ENCODE measurements around the gene PIAS1.

PIAS1 gene

GRCh38 chr15:68018797-68019444 is 35.2 kb upstream of the PIAS1 start:
- TF ChIP-seq ZBTB7A (IDR thresholded peaks at IDR 0.05; ENCODE audit: low read depth) (no peak), EGR1 (IDR thresholded peaks at IDR 0.05) (no peak), TEAD4 (IDR thresholded peaks at IDR 0.05) (no peak), YY1 (IDR thresholded peaks at IDR 0.05; ENCODE audit: low read depth) (no peak), TCF12 (IDR thresholded peaks at IDR 0.05; ENCODE audit: low read depth) (no peak)

GRCh38 chr15:68019814-68020525 is 34.1 kb upstream of the PIAS1 start:
- TF ChIP-seq YY1 (IDR thresholded peaks at IDR 0.05; ENCODE audit: low read depth) (no peak), EP300 (IDR thresholded peaks at IDR 0.05; ENCODE audit: borderline replicate concordance) (no peak), NFIC (IDR thresholded peaks at IDR 0.05) (no peak), USF1 (IDR thresholded peaks at IDR 0.05) (no peak), REST (IDR thresholded peaks at IDR 0.05; ENCODE audit: low read depth) (no peak)

GRCh38 chr15:68020685-68021084 is 33.4 kb upstream of the PIAS1 start:
- TF ChIP-seq TAF1 (IDR thresholded peaks at IDR 0.05; ENCODE audit: low read depth) (no peak), USF1 (IDR thresholded peaks at IDR 0.05) (no peak), CREB1 (IDR thresholded peaks at IDR 0.05; ENCODE audit: low read depth) (no peak), TEAD4 (IDR thresholded peaks at IDR 0.05) (no peak), MAX (IDR thresholded peaks at IDR 0.05) (no peak), REST (IDR thresholded peaks at IDR 0.05; ENCODE audit: low read depth) (no peak), TCF12 (IDR thresholded peaks at IDR 0.05; ENCODE audit: low read depth) (no peak), RAD21 (IDR thresholded peaks at IDR 0.05; ENCODE audit: low read depth) (no peak), ZBTB7A (IDR thresholded peaks at IDR 0.05; ENCODE audit: low read depth) (no peak), CEBPB (IDR thresholded peaks at IDR 0.05) (no peak)

GRCh38 chr15:68022061-68022460 is 32.1 kb upstream of the PIAS1 start:
- no peak for TF ChIP-seq CREB1 (IDR thresholded peaks at IDR 0.05; ENCODE audit: low read depth)
- no peak for TF ChIP-seq TEAD4 (IDR thresholded peaks at IDR 0.05)
- no peak for TF ChIP-seq RAD21 (IDR thresholded peaks at IDR 0.05; ENCODE audit: low read depth)
- TF ChIP-seq USF1 (IDR thresholded peaks at IDR 0.05): no peak
- TF ChIP-seq EGR1 (IDR thresholded peaks at IDR 0.05): no peak
- TF ChIP-seq CEBPB (IDR thresholded peaks at IDR 0.05): no peak
- no peak for TF ChIP-seq MAX (IDR thresholded peaks at IDR 0.05)
- no peak for TF ChIP-seq TCF12 (IDR thresholded peaks at IDR 0.05; ENCODE audit: low read depth)
- no peak for TF ChIP-seq FOXM1 (IDR thresholded peaks at IDR 0.05; ENCODE audit: borderline replicate concordance, low read depth)
- no peak for TF ChIP-seq EP300 (IDR thresholded peaks at IDR 0.05; ENCODE audit: borderline replicate concordance)
- no peak for TF ChIP-seq NFIC (IDR thresholded peaks at IDR 0.05)
- no peak for TF ChIP-seq TAF1 (IDR thresholded peaks at IDR 0.05; ENCODE audit: low read depth)
- TF ChIP-seq REST (IDR thresholded peaks at IDR 0.05; ENCODE audit: low read depth): no peak
- TF ChIP-seq ZBTB7A (IDR thresholded peaks at IDR 0.05; ENCODE audit: low read depth): no peak
- TF ChIP-seq YY1 (IDR thresholded peaks at IDR 0.05; ENCODE audit: low read depth): no peak
